AG08395 (cell line): ENCODE data around the gene RPS6KB1.
"Not testable (repeated sequence)": the region's sequence is repeated elsewhere in the genome, so short reads cannot be mapped to it uniquely, and the experiment has no call there.

Experiments
- DNase-seq: peaks from one replicate; pipeline ENCODE4 v3.0.0; 2012; ENCODE audit warnings: mixed read lengths, low spot score

Gene RPS6KB1

GRCh38 chr17:59872351-59872750, 20.6 kb upstream of the RPS6KB1 start:
- DNase-seq = no peak

- not testable (repeated sequence) for DNase-seq
Observed at GRCh38 chr17:59873414-59873813, 19.5 kb upstream of the RPS6KB1 start.

GRCh38 chr17:59874376-59874775, 18.5 kb upstream of the RPS6KB1 start:
- no peak for DNase-seq

GRCh38 chr17:59876107-59876506, 16.8 kb upstream of the RPS6KB1 start:
- DNase-seq = no peak

- no peak for DNase-seq
Observed at GRCh38 chr17:59877965-59878364, 15.0 kb upstream of the RPS6KB1 start.

- DNase-seq = no peak
Observed at GRCh38 chr17:59878624-59879023, 14.3 kb upstream of the RPS6KB1 start.

- no peak for DNase-seq
Observed at GRCh38 chr17:59884861-59885260, 8.1 kb upstream of the RPS6KB1 start.

- no peak for DNase-seq
Observed at GRCh38 chr17:59888145-59888750, 4.7 kb upstream of the RPS6KB1 start.

- DNase-seq = peak; percentile 33
Observed at GRCh38 chr17:59890720-59891119, 2.2 kb upstream of the RPS6KB1 start.

GRCh38 chr17:59892251-59892923, 534 bp upstream of the RPS6KB1 start:
- DNase-seq = no peak

GRCh38 chr17:59893676-59894100, 767 bp downstream of the RPS6KB1 start:
- DNase-seq = peak; percentile 19

GRCh38 chr17:59897090-59897489, 4.2 kb downstream of the RPS6KB1 start:
- DNase-seq = no peak

- no peak for DNase-seq
Observed at GRCh38 chr17:59899099-59899498, 6.2 kb downstream of the RPS6KB1 start.

GRCh38 chr17:59901604-59902003, 8.7 kb downstream of the RPS6KB1 start:
- no peak for DNase-seq

GRCh38 chr17:59903455-59903854, 10.5 kb downstream of the RPS6KB1 start:
- DNase-seq = no peak

GRCh38 chr17:59907467-59907866, 14.5 kb downstream of the RPS6KB1 start:
- no peak for DNase-seq

GRCh38 chr17:59914274-59914854, 21.4 kb downstream of the RPS6KB1 start:
- DNase-seq = peak; percentile 70

GRCh38 chr17:59916446-59916845, 23.5 kb downstream of the RPS6KB1 start:
- DNase-seq = no peak

GRCh38 chr17:59920637-59921036, 27.7 kb downstream of the RPS6KB1 start:
- not testable (repeated sequence) for DNase-seq

GRCh38 chr17:59930121-59930520, 37.2 kb downstream of the RPS6KB1 start:
- not testable (repeated sequence) for DNase-seq

- not testable (repeated sequence) for DNase-seq
Observed at GRCh38 chr17:59930768-59931167, 37.8 kb downstream of the RPS6KB1 start.

- not testable (repeated sequence) for DNase-seq
Observed at GRCh38 chr17:59933317-59933716, 40.4 kb downstream of the RPS6KB1 start.

GRCh38 chr17:59940697-59941096, 47.8 kb downstream of the RPS6KB1 start:
- DNase-seq = not testable (repeated sequence)
